ENCODE data around the gene SIAE.

DNA sequence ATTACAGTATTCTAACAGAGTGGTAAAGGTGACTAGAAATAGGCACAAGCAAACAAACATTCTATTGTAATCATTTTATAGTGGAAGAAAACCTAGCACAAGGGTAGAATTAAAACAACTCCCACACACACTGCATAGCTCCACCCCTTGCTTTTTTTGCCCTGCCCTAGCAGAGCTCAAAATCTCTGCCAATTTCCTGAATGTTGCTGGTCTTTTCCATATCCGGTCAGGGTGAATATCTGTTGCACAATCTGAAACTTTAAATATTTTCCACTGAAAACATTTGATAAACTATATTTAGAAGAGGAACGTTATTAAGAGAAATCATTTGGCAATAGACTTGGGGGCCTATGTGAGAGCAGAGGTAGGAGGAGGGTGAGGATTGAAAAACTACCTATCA, 2.8 kb upstream of the SIAE start:
- TF ChIP-seq RCOR1 (IDR thresholded peaks at IDR 0.05; ENCODE audit: insufficient replicate concordance, low read length) (no peak), CEBPB (IDR thresholded peaks at IDR 0.05; ENCODE audit: low read depth, low read length) (peak; percentile 96), MXI1 (IDR thresholded peaks at IDR 0.05; ENCODE audit: borderline replicate concordance, low read depth, low read length) (no peak), POLR2A (IDR thresholded peaks at IDR 0.05; ENCODE audit: low read depth, low read length) (no peak), RAD21 (IDR thresholded peaks at IDR 0.05; ENCODE audit: low read length) (no peak), FOS (IDR thresholded peaks at IDR 0.05; ENCODE audit: low read depth, low read length) (no peak), BHLHE40 (IDR thresholded peaks at IDR 0.05; ENCODE audit: low read depth, low read length) (no peak), NFE2L2 (IDR thresholded peaks at IDR 0.05; ENCODE audit: low read depth, low read length) (no peak), CHD1 (IDR thresholded peaks at IDR 0.05; ENCODE audit: low read depth, low read length) (no peak)
- TF ChIP-seq, protein P1, sequence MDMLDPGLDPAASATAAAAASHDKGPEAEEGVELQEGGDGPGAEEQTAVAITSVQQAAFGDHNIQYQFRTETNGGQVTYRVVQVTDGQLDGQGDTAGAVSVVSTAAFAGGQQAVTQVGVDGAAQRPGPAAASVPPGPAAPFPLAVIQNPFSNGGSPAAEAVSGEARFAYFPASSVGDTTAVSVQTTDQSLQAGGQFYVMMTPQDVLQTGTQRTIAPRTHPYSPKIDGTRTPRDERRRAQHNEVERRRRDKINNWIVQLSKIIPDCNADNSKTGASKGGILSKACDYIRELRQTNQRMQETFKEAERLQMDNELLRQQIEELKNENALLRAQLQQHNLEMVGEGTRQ (IDR thresholded peaks at IDR 0.05; ENCODE audit: low read depth, low read length) = no peak
- TF ChIP-seq, protein P2, sequence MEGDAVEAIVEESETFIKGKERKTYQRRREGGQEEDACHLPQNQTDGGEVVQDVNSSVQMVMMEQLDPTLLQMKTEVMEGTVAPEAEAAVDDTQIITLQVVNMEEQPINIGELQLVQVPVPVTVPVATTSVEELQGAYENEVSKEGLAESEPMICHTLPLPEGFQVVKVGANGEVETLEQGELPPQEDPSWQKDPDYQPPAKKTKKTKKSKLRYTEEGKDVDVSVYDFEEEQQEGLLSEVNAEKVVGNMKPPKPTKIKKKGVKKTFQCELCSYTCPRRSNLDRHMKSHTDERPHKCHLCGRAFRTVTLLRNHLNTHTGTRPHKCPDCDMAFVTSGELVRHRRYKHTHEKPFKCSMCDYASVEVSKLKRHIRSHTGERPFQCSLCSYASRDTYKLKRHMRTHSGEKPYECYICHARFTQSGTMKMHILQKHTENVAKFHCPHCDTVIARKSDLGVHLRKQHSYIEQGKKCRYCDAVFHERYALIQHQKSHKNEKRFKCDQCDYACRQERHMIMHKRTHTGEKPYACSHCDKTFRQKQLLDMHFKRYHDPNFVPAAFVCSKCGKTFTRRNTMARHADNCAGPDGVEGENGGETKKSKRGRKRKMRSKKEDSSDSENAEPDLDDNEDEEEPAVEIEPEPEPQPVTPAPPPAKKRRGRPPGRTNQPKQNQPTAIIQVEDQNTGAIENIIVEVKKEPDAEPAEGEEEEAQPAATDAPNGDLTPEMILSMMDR (conservative IDR thresholded peaks at IDR 0.05; ENCODE audit: low read depth, low read length) = no peak
